ENCODE measurements around the gene MTOR. TPM values are rescaled to one million over a fixed set of nuclear protein-coding genes. Genes with fewer than 3 reads are reported as not detected.
A peak's percentile ranks its signal among the peaks of the same experiment; 100 is the strongest.

The MTOR gene
- total and polyA plus RNA-seq, 5 donors: 19.2 to 35.5 (median 28.5) TPM

- intact Hi-C loops (cut with DNase I): no loop called here
- no peak for DNase-seq
- H3K4me1 ChIP-seq (ENCODE audit: control insufficient read depth, insufficient read depth, low read length): no peaks in the 10 kb centered on the region
- H3K9me3 ChIP-seq (ENCODE audit: control insufficient read depth, low read length): no peaks in the 10 kb centered on the region
- H3K27ac ChIP-seq (ENCODE audit: low read length): no peak overlapping the region
- 89% methylated on average over 2 of the region's 2 CpGs for WGBS
- no peaks in the 10 kb centered on the region for H3K27me3 ChIP-seq (ENCODE audit: control insufficient read depth, insufficient read depth)
- ATAC-seq: no peak
- no peak overlapping the region for H3K4me3 ChIP-seq (ENCODE audit: low read length)
These were observed 46.9 kb downstream of the MTOR start for GRCh38 chr1:11215381-11216005.

- ATAC-seq: no peak
- H3K4me3 ChIP-seq (ENCODE audit: low read length): no peak overlapping the region
- no peaks in the 10 kb centered on the region for H3K9me3 ChIP-seq (ENCODE audit: control insufficient read depth, low read length)
- DNase-seq: no peak
- intact Hi-C loops (cut with DNase I): no loop called here
- no peaks in the 10 kb centered on the region for H3K27me3 ChIP-seq (ENCODE audit: control insufficient read depth, insufficient read depth)
- no peaks in the 10 kb centered on the region for H3K4me1 ChIP-seq (ENCODE audit: control insufficient read depth, insufficient read depth, low read length)
- no peak overlapping the region for H3K27ac ChIP-seq (ENCODE audit: low read length)
- WGBS: 58% methylated on average over 3 of the region's 3 CpGs
These were observed 47.5 kb downstream of the MTOR start for GRCh38 chr1:11214698-11215380.

- Histone ChIP-seq H3K4me3 (ENCODE audit: low read length) (no peak overlapping the region), H3K27ac (ENCODE audit: low read length) (no peak overlapping the region), H3K4me1 (ENCODE audit: control insufficient read depth, insufficient read depth, low read length) (no peaks in the 10 kb centered on the region), H3K9me3 (ENCODE audit: control insufficient read depth, low read length) (no peaks in the 10 kb centered on the region), H3K27me3 (ENCODE audit: control insufficient read depth, insufficient read depth) (no peaks in the 10 kb centered on the region)
- intact Hi-C loops (cut with DNase I): no loop called here
- DNase-seq (no peak), ATAC-seq (no peak)
- WGBS: 91% methylated on average over 12 of the region's 12 CpGs
These were observed 50.3 kb downstream of the MTOR start for GRCh38 chr1:11211925-11212587.

- Histone ChIP-seq H3K27me3 (ENCODE audit: control insufficient read depth, insufficient read depth) (no peaks in the 10 kb centered on the region), H3K9me3 (ENCODE audit: control insufficient read depth, low read length) (no peaks in the 10 kb centered on the region), H3K4me3 (ENCODE audit: low read length) (no peak overlapping the region), H3K27ac (ENCODE audit: low read length) (no peak overlapping the region), H3K4me1 (ENCODE audit: control insufficient read depth, insufficient read depth, low read length) (no peaks in the 10 kb centered on the region)
- no peak for DNase-seq
- no peak for ATAC-seq
- WGBS: 96% methylated on average over 4 of the region's 4 CpGs
- intact Hi-C loops (cut with DNase I): no loop called here
These were observed 50.9 kb downstream of the MTOR start for GRCh38 chr1:11211461-11211860.

GRCh38 chr1:11207898-11208611 is 54.3 kb downstream of the MTOR start:
- peak; percentile 39 to 89 (median 59) for DNase-seq
- ATAC-seq: peak; percentile 86 to 87
- Histone ChIP-seq H3K27me3 (ENCODE audit: control insufficient read depth, insufficient read depth) (no peaks in the 10 kb centered on the region), H3K4me1 (ENCODE audit: control insufficient read depth, insufficient read depth, low read length) (no peaks in the 10 kb centered on the region), H3K4me3 (ENCODE audit: low read length) (no peak overlapping the region), H3K27ac (ENCODE audit: low read length) (no peak overlapping the region), H3K9me3 (ENCODE audit: control insufficient read depth, low read length) (no peaks in the 10 kb centered on the region)
- intact Hi-C loops (cut with DNase I): no loop called here
- 62% methylated on average over 6 of the region's 6 CpGs for whole genome bisulfite sequencing

GRCh38 chr1:11204396-11205190 is 57.8 kb downstream of the MTOR start:
- H3K4me3 ChIP-seq (ENCODE audit: low read length): no peak overlapping the region
- no peaks in the 10 kb centered on the region for H3K27me3 ChIP-seq (ENCODE audit: control insufficient read depth, insufficient read depth)
- 94% methylated on average over 11 of the region's 11 CpGs for WGBS
- no peaks in the 10 kb centered on the region for H3K4me1 ChIP-seq (ENCODE audit: control insufficient read depth, insufficient read depth, low read length)
- intact Hi-C loops (cut with DNase I): no loop called here
- DNase-seq (no peak), ATAC-seq (no peak)
- no peaks in the 10 kb centered on the region for H3K9me3 ChIP-seq (ENCODE audit: control insufficient read depth, low read length)
- no peak overlapping the region for H3K27ac ChIP-seq (ENCODE audit: low read length)

GRCh38 chr1:11198851-11199594 is 63.3 kb downstream of the MTOR start:
- no peak for DNase-seq
- Histone ChIP-seq H3K4me1 (ENCODE audit: control insufficient read depth, insufficient read depth, low read length) (no peaks in the 10 kb centered on the region), H3K27ac (ENCODE audit: low read length) (no peak overlapping the region)

GRCh38 chr1:11198257-11198656 is 64.1 kb downstream of the MTOR start:
- no peaks in the 10 kb centered on the region for H3K27me3 ChIP-seq (ENCODE audit: control insufficient read depth, insufficient read depth)
- H3K4me3 ChIP-seq (ENCODE audit: low read length): no peak overlapping the region
- WGBS: 77% methylated on average over 4 of the region's 4 CpGs
- ATAC-seq (no peak), DNase-seq (no peak)
- no peaks in the 10 kb centered on the region for H3K9me3 ChIP-seq (ENCODE audit: control insufficient read depth, low read length)
- H3K4me1 ChIP-seq (ENCODE audit: control insufficient read depth, insufficient read depth, low read length): no peaks in the 10 kb centered on the region
- H3K27ac ChIP-seq (ENCODE audit: low read length): no peak overlapping the region
- intact Hi-C loops (cut with DNase I): no loop called here

More at GRCh38 chr1:11198851-11199594, 63.3 kb downstream of the MTOR start:
- intact Hi-C loops (cut with DNase I): no loop called here
- no peak for ATAC-seq
- H3K9me3 ChIP-seq (ENCODE audit: control insufficient read depth, low read length): no peaks in the 10 kb centered on the region
- WGBS: 91% methylated on average over 2 of the region's 2 CpGs
- H3K27me3 ChIP-seq (ENCODE audit: control insufficient read depth, insufficient read depth): no peaks in the 10 kb centered on the region
- no peak overlapping the region for H3K4me3 ChIP-seq (ENCODE audit: low read length)

- Histone ChIP-seq H3K4me3 (ENCODE audit: low read length) (no peak overlapping the region), H3K27me3 (ENCODE audit: control insufficient read depth, insufficient read depth) (no peaks in the 10 kb centered on the region), H3K9me3 (ENCODE audit: control insufficient read depth, low read length) (no peaks in the 10 kb centered on the region), H3K27ac (ENCODE audit: low read length) (no peak overlapping the region), H3K4me1 (ENCODE audit: control insufficient read depth, insufficient read depth, low read length) (no peaks in the 10 kb centered on the region)
- WGBS: 94% methylated on average over 4 of the region's 4 CpGs
- intact Hi-C loops (cut with DNase I): no loop called here
- no peak for ATAC-seq
- no peak for DNase-seq
These were observed 65.0 kb downstream of the MTOR start for GRCh38 chr1:11197359-11197758.

- 85% methylated on average over 2 of the region's 2 CpGs for WGBS
These were observed 65.4 kb downstream of the MTOR start for GRCh38 chr1:11196945-11197344.

More at GRCh38 chr1:11196945-11197344, 65.4 kb downstream of the MTOR start:
- ATAC-seq (no peak), DNase-seq (no peak)
- no peak overlapping the region for H3K27ac ChIP-seq (ENCODE audit: low read length)
- no peaks in the 10 kb centered on the region for H3K9me3 ChIP-seq (ENCODE audit: control insufficient read depth, low read length)
- H3K4me1 ChIP-seq (ENCODE audit: control insufficient read depth, insufficient read depth, low read length): no peaks in the 10 kb centered on the region
- intact Hi-C loops (cut with DNase I): no loop called here
- H3K4me3 ChIP-seq (ENCODE audit: low read length): no peak overlapping the region
- H3K27me3 ChIP-seq (ENCODE audit: control insufficient read depth, insufficient read depth): no peaks in the 10 kb centered on the region

Data from right cardiac atrium (tissue), 5 donors.